Activated CD4-positive, alpha-beta T cell treated with anti-CD3 and anti-CD28 coated beads, Interleukin-2, amount 10 ng/mL, durations not matched to agents 24 days and 14 days (primary cell): ENCODE results near the gene INCA1. TPM values are rescaled to one million over a fixed set of nuclear protein-coding genes. Genes with fewer than 3 reads are reported as not detected.

Source experiments
- DNase-seq: peaks from one replicate; pipeline ENCODE4 v3.0.0; 2022
- H3K27ac Mint-ChIP-seq: one replicate; pipeline ENCODE4 v1.8.0; 2022; ENCODE audit warnings: mild to moderate bottlenecking, mixed read lengths
- H3K27me3 Mint-ChIP-seq: one replicate; pipeline ENCODE4 v1.8.0; 2022; ENCODE audit warnings: mixed read lengths
- H3K36me3 Mint-ChIP-seq: one replicate; pipeline ENCODE4 v1.8.0; 2022; ENCODE audit warnings: low read depth, mild to moderate bottlenecking, mixed read lengths
- H3K4me1 Mint-ChIP-seq: one replicate; pipeline ENCODE4 v1.8.0; 2021; ENCODE audit warnings: mixed read lengths
- H3K4me3 Mint-ChIP-seq: one replicate; pipeline ENCODE4 v1.8.0; 2022; ENCODE audit warnings: mild to moderate bottlenecking, moderate library complexity, mixed read lengths
- H3K9me3 Mint-ChIP-seq: one replicate; pipeline ENCODE4 v1.8.0; 2021; ENCODE audit warnings: mixed read lengths
- intact Hi-C: fragments of 100-400 bp; cut with micrococcal nuclease; formaldehyde crosslinking; loops from one replicate; pipeline ENCODE4 v1.15.1; 2023
- total RNA-seq: library from RNA; stranded (reverse); gene quantifications from 2 replicates; pipeline ENCODE4 v1.2.3, GENCODE V29; 2022

Gene INCA1
- total RNA-seq, 1 donor from 2014 or later = 0.56 TPM

DNA sequence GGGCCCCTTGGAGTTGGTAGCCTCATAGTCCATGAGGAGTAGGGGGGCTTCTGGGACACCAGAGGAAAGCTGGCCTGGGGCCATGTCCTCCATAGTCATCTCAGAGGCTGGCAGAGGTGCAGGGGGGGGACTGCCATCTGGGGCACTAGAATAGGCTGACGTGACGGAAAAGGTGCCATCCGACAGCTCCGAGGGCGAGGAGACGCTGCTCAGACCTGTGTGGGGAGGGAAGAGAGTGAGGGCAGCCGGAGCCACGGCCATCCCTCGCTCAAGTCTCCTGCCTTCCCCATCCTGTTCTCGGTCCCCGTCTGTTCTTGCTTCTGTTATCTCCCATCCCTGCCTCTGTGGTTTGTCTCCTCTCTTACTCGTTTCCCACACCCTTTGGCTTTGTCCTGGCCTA is 25.0 kb downstream of the INCA1 start:
- no peak overlapping the region for H3K4me3 Mint-ChIP-seq
- peaks cover 53% of the 10 kb centered on the region for H3K36me3 Mint-ChIP-seq
- no peaks in the 10 kb centered on the region for H3K9me3 Mint-ChIP-seq
- H3K4me1 Mint-ChIP-seq = peaks cover 3% of the 10 kb centered on the region
- no peak overlapping the region for H3K27ac Mint-ChIP-seq
- no peak for DNase-seq
- intact Hi-C loops = no loop called here
- no peaks in the 10 kb centered on the region for H3K27me3 Mint-ChIP-seq

DNA sequence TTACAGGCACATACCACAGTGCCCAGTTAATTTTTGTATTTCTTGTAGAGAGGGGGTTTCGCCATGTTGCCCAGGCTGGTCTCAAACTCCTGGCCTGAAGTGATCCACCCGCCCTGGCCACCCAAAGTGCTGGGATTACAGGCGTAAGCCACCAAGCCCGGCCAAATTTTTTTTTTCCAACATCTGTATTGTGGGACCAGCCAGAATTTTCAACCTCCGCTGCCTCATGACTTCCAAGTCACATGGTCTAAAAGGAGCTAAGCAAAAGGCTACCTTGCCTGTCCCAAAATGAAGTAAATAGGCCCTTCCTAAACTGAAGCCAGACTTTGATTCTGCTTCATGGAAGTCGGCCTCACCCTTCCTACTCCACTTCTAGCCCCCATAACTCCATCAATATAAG is 25.5 kb downstream of the INCA1 start:
- no peaks in the 10 kb centered on the region for H3K9me3 Mint-ChIP-seq
- no peak overlapping the region for H3K4me3 Mint-ChIP-seq
- H3K27me3 Mint-ChIP-seq = no peaks in the 10 kb centered on the region
- DNase-seq = no peak
- H3K27ac Mint-ChIP-seq = no peak overlapping the region
- peaks cover 48% of the 10 kb centered on the region for H3K36me3 Mint-ChIP-seq
- intact Hi-C loops = no loop called here
- H3K4me1 Mint-ChIP-seq = peaks cover 3% of the 10 kb centered on the region

DNA sequence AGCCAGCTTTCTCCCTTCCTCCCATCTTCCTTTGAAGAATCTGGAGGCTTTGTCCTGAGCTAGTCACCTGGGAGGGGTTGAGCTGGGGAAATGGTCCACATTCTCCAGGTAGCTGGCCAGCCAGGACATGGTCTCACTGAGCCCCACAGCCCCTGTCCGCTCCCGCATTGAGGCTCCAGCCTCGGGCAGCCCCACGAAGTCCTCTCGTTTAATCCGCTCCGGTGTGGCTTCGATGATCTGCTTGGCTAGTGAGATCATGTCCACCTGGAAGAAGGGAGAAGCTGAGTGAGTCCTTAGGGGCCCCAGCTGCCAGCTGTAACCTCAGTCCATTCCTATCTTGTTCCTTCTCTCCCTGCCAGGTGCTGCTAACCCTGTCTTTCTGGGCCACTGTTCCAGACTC is 27.0 kb downstream of the INCA1 start:
- peaks cover 51% of the 10 kb centered on the region for H3K36me3 Mint-ChIP-seq
- no peak overlapping the region for H3K27ac Mint-ChIP-seq
- intact Hi-C loops = no loop called here
- H3K9me3 Mint-ChIP-seq = no peaks in the 10 kb centered on the region
- H3K4me3 Mint-ChIP-seq = peak overlapping the region; percentile 27
- H3K27me3 Mint-ChIP-seq = no peaks in the 10 kb centered on the region
- DNase-seq = no peak
- H3K4me1 Mint-ChIP-seq = peaks cover 10% of the 10 kb centered on the region

DNA sequence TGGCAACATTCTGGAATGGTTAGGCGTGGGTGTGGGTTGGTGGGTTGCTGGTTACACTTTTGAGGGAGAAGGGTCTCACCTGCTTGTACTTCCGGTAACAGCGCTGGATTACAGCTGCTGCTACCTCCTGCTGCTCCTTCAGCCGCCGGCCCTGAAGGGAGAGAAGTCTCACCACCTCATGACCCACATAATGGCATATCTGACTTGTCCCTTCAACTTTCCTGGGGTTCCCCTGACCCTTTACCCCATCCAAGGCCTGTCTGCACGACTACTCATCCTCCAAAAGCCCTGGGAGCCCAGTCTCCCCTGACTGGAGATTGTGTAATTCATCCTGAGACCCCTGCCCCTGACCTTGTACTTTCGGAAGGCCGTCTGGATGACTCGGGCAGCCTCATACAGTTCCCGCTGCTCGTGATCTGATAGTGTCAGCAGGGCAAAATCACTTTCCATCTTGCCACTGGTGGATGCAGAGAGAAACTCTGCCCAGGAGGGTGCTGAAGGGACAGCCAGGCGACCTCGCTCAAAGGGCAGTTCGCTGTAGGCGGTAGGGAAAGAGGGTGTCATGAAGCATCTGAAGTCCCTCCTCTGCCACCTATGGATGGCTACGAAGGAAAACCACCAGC is 27.7 kb downstream of the INCA1 start:
- no peak for DNase-seq
- peaks cover 50% of the 10 kb centered on the region for H3K36me3 Mint-ChIP-seq
- intact Hi-C loops = loop anchor here (10.0 kb wide), 1 partner anchor 175 kb away; the partner anchor contains the start of gene PSMB6
- no peaks in the 10 kb centered on the region for H3K27me3 Mint-ChIP-seq
- no peaks in the 10 kb centered on the region for H3K9me3 Mint-ChIP-seq
- H3K27ac Mint-ChIP-seq = no peak overlapping the region
- H3K4me1 Mint-ChIP-seq = peaks cover 12% of the 10 kb centered on the region
- H3K4me3 Mint-ChIP-seq = no peak overlapping the region

DNA sequence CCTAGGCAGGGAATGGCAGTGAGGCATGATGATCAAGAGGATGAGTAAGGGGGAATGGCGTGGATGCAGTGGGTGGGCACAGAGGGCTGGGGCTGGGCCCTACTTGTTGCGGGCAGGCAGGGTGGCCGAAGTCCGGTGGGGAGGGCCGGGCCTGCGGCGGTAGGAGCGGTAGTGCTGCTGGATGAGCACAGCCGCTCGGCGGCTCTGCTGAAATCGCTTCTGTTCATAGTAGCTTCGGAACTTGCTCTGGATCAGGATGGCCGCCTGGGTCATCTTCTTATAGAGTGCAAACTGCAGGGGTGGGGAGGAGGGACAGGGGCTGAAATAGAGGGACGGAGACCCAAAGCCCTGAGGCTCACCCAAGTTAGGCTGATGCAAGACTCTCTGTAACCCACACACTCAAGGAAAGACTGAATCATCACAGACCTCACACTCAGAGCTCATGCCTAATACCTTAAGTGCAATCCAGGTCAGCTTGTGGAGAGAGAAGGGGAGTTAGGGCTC is 28.2 kb downstream of the INCA1 start:
- Mint-ChIP-seq H3K4me3 (no peak overlapping the region), H3K4me1 (peaks cover 12% of the 10 kb centered on the region), H3K36me3 (peaks cover 45% of the 10 kb centered on the region), H3K27me3 (no peaks in the 10 kb centered on the region), H3K27ac (no peak overlapping the region), H3K9me3 (no peaks in the 10 kb centered on the region)
- intact Hi-C loops = loop anchor here (10.0 kb wide), 1 partner anchor 174 kb away; the partner anchor contains the start of gene PSMB6
- peak; percentile 78 for DNase-seq

DNA sequence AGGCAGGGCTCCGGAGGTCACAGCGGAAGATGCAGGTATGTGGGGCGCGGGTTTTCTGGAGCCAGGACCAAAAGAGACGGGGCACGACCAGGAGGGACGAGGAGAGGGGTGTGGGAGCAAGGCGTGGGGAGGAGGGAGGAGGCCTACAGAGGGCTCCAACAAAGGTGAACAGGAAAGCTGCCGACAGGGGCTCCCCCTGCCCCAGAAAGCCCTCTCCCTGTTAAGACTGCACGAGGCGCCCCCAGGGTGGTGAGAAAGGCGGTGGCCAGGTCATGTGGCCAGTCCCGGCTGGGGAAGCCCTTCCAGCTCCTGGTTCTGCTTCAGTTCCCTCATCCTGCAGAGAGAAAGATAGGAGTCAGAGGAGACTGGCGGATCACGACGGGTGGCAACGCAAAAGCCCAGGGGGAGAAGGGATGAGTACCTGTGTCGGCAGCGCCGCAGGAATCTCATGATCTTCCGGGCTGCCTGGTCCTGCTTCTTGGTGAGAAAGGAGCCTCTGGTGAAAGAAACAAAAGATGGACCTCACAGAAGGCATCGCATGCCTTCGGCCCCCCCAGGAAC is 28.8 kb downstream of the INCA1 start:
- Mint-ChIP-seq H3K4me1 (peaks cover 12% of the 10 kb centered on the region), H3K9me3 (no peaks in the 10 kb centered on the region), H3K27me3 (no peaks in the 10 kb centered on the region), H3K4me3 (no peak overlapping the region), H3K27ac (no peak overlapping the region), H3K36me3 (peaks cover 40% of the 10 kb centered on the region)
- DNase-seq = no peak
- intact Hi-C loops = loop anchor here (10.0 kb wide), 1 partner anchor 174 kb away; the partner anchor contains the start of gene PSMB6

DNA sequence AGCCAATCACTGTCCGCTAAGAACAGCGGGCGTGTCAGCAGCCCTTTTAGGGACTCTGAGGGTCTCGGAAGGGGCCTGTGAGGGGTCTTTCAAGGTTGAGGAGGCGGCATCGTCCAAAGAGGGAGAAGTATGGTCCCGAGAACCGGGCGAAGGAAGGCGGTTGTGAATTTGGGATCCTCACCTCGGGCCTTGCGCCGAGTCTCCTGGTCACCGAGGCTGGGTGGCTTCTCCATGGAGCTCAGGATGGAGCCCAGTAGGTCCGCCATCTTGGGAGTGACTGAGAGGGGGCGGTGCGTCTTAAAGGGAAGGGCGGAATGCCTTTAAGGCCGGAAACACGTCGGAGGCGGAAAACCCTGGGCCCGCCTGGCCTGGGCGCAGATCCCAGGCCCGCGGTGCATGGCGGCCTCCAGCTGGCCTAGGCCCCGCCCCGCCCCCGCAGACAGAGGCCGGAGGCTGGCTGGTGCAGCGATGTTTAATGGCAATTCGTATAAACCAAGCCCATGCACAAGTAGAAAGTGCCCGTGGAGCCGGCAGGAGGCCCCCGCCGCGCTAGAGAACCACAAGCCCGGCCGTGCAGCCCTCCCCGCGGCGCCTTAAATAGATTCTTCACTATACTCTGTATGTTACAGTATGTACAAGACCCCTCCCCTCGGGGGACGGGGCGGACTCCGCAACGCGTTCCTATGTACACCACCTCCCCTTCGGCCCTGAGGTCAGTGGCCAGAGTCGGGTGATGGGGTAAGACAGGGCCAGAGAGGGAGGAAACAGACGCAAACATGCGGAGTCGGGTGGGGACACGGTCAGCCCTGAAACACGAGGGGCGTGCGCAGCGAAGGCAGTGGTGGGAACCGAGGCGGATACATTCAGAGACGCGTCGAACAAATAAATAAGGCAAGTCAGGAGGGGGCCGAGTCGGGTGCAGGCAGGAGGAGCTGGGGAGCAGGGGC is 29.5 kb downstream of the INCA1 start, which contains the start of gene SPAG7:
SPAG7 (minus strand) TSS at position 279 of the 947 bp plus-strand sequence; CDS start at position 266, 13 bp downstream.
- H3K4me3 Mint-ChIP-seq = no peak within 1 kb of the TSS
- intact Hi-C loops = loop anchor here (1.0 to 10.0 kb wide), 5 partner anchors 19 to 173 kb away; partner anchors contain the start of genes CAMTA2, INCA1, KIF1C and PFN1
- peaks cover 37% of the 10 kb centered on the region for H3K36me3 Mint-ChIP-seq
- H3K27me3 Mint-ChIP-seq = no peaks in the 10 kb centered on the region
- peak; percentile 99 for DNase-seq
- peaks cover 12% of the 10 kb centered on the region for H3K4me1 Mint-ChIP-seq
- H3K9me3 Mint-ChIP-seq = no peaks in the 10 kb centered on the region
- H3K27ac Mint-ChIP-seq = peak within 1 kb of the TSS; percentile 82

DNA sequence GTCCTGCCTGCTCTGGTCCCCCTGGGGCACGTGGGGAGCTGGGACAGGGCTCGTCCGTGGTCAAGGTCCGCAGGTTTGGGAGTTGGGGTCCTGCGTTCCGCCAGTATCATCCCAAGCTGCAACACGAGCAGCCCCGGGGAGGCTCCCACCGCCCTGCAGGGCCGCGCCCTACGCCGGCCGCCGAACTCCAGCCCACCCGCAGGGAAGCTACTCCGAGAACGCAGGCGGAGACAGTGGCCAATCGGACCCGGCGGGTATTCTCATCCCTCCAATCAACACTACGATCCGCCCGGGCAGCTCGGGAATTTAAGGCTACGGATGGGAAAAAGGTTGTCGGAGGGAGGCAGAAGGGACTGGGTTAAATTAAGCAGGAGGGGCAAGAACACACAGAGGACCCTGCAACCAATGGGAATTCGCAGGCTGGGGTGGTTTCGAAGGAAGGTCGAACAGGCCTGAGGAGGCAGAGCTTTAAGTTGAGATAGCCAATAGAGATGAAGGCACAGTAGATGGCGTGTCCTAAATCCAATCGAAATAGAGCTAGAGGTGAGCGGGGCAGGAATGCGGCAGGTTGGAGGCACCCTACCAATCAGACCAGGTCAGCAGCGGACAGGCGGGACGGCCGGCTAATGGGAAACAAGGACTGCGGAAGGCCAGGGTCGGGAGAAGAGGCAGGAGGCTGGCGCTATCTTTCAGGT is 30.3 kb downstream of the INCA1 start:
- peak overlapping the region; percentile 82 for H3K27ac Mint-ChIP-seq
- peak; percentile 98 for DNase-seq
- no peaks in the 10 kb centered on the region for H3K27me3 Mint-ChIP-seq
- H3K9me3 Mint-ChIP-seq = no peaks in the 10 kb centered on the region
- peaks cover 30% of the 10 kb centered on the region for H3K36me3 Mint-ChIP-seq
- H3K4me1 Mint-ChIP-seq = peaks cover 12% of the 10 kb centered on the region
- H3K4me3 Mint-ChIP-seq = no peak overlapping the region
- intact Hi-C loops = loop anchor here (1.0 to 10.0 kb wide), 5 partner anchors 19 to 172 kb away; partner anchors contain the start of genes CAMTA2, INCA1, KIF1C and PFN1

DNA sequence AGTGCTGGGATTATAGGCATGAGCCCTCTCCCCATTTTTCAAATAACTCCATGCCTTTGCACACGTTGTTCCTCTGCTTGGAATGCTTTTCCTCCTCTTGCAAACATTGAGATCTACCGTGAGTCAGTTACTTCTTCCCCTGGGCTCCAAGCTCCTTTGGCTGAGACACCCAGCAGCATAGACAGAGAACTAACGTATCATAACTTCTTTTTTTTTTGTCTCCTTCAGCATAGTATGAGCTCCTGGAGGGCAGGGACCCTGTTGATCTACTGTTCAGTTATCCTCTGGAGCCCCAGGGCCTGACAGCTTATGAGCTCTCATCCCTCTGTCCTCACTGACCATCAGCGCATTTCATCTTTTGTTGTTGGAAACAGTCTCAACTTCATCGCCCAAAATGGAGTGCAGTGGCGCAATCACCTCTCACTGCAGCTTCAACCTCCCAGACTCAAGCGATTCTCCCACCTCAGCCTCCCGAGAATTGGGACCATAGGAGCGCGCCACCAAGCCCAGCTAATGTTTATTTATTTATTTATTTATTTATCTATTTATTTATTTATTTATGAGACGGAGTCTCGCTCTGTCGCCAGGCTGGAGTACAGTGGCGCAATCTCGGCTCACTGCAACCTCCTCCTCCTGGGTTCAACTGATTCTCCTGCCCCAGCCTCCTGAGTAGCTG is 31.9 kb downstream of the INCA1 start:
- H3K4me3 Mint-ChIP-seq = peak overlapping the region; percentile 55
- peaks cover 25% of the 10 kb centered on the region for H3K36me3 Mint-ChIP-seq
- DNase-seq = no peak
- H3K9me3 Mint-ChIP-seq = no peaks in the 10 kb centered on the region
- H3K27ac Mint-ChIP-seq = no peak overlapping the region
- peaks cover 12% of the 10 kb centered on the region for H3K4me1 Mint-ChIP-seq
- no peaks in the 10 kb centered on the region for H3K27me3 Mint-ChIP-seq
- intact Hi-C loops = loop anchor here (10.0 kb wide), 1 partner anchor 171 kb away; the partner anchor contains the start of gene PSMB6

DNA sequence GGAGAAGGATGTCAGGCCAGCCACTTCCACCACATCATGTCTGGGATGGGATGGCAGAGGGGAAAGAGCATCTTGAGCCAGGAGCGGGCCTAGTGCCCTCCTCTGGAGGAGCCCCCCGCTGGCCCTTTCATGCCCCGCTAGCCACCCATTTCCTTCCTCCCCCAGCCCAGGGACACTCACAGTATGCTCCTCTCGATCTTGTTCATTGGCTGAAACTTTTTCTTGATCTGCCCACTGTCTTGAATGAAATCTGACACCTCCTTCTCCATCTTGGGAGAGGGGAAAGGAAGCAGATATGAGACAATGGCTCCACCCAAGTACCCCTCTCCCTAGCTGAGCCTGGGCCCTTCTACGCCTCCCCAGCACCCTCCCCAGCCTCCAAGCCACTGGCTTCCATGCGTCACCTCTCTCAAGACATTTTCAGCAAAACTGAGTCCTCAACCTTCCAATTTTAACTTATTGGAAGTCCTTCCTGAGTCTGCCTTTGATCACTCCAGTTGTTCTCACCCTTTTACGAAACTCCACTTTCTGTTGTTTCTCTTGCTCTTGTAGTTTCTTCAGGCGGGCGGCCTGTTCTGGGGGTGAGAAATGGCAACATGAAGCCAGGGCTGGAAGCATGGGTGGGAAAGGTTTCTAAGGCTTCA is 36.9 kb downstream of the INCA1 start:
- peaks cover 36% of the 10 kb centered on the region for H3K36me3 Mint-ChIP-seq
- H3K9me3 Mint-ChIP-seq = no peaks in the 10 kb centered on the region
- H3K27me3 Mint-ChIP-seq = no peaks in the 10 kb centered on the region
- no peak for DNase-seq
- H3K4me3 Mint-ChIP-seq = no peak overlapping the region
- H3K27ac Mint-ChIP-seq = no peak overlapping the region
- intact Hi-C loops = loop anchor here (10.0 kb wide), 1 partner anchor 166 kb away; the partner anchor contains the start of gene PSMB6
- peaks cover 7% of the 10 kb centered on the region for H3K4me1 Mint-ChIP-seq

DNA sequence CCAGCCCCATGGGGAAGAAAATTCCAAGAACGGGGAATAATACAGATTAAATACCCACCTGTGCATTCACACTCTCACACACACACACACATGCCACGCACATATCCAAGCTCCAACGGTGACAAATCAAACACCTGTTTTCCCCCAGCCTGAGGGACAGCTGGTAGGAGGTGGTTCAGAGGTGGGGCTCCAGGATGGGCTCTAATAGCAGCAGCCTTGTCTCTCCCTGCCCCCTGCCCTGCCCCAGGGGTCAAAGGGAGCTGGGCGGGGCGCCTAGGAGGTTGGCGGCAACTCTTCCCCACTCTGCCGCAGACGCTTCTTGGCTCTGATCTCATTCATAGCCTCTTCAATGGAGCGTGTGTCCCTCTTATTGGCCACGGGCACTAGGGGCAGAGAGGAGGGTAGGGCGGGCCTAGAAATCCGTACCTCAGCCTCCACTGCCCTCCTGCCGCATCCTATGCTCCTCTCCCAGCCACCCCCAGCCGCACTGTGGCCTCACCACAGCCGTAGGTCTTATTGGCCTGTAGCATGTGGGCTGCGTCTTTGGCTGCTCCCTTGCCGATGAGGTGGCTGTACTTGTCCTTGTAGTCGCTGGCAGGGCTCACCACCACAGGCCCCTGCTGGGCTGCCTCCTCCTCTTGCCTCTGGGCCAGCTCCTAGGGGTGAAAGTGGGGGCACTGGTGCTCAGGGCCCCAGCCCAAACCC is 37.9 kb downstream of the INCA1 start:
- no peak for DNase-seq
- Mint-ChIP-seq H3K27ac (no peak overlapping the region), H3K4me1 (peaks cover 4% of the 10 kb centered on the region), H3K27me3 (no peaks in the 10 kb centered on the region), H3K36me3 (peaks cover 30% of the 10 kb centered on the region), H3K9me3 (no peaks in the 10 kb centered on the region), H3K4me3 (no peak overlapping the region)
- intact Hi-C loops = no loop called here

DNA sequence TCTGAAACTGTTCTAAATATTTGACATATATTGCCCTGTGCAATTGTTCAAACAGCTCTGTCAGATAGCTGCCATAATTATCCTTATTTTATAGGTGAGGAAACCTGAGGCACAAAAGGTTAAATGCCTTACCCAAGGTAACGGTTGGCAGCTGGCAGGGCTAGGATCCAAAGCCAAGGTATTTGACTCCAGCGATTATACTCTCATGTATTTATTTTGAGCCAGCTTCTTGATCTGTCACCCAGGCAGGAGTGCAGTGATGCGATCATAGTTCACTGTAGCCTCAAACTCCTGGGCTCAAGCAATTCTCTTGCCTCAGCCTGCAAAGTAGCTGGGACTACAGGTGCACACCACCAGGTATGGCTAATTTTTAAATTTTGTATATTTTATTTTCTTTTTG is 39.2 kb downstream of the INCA1 start:
- intact Hi-C loops = no loop called here
- peaks cover 6% of the 10 kb centered on the region for H3K4me1 Mint-ChIP-seq
- no peaks in the 10 kb centered on the region for H3K27me3 Mint-ChIP-seq
- H3K27ac Mint-ChIP-seq = no peak overlapping the region
- no peak for DNase-seq
- peaks cover 31% of the 10 kb centered on the region for H3K36me3 Mint-ChIP-seq
- no peaks in the 10 kb centered on the region for H3K9me3 Mint-ChIP-seq
- H3K4me3 Mint-ChIP-seq = no peak overlapping the region
